Measurements from ENCODE around the gene MTRF1L.

The MTRF1L gene

GRCh38 chr6:152952045-152952444, 50.5 kb downstream of the MTRF1L start:
- H2BK12ac ChIP-seq (ENCODE audit: low read length in 2 of 2): no peak overlapping the region
- no peaks in the 10 kb centered on the region for H3K36me3 ChIP-seq (ENCODE audit: control insufficient read depth in 1 of 2, insufficient read depth in 2 of 2, low read depth in 1 of 2, low read length in 2 of 2)
- no peak overlapping the region for H4K8ac ChIP-seq (ENCODE audit: low read length)
- H2AFZ ChIP-seq (ENCODE audit: low read depth, low read length): no peak overlapping the region
- DNase-seq: peak; percentile 23
- H3K4me3 ChIP-seq (ENCODE audit: insufficient read depth in 1 of 2, low read depth in 1 of 2, low read length in 2 of 2): no peak overlapping the region
- H2BK120ac ChIP-seq (ENCODE audit: low read depth, low read length): no peak overlapping the region
- no peaks in the 10 kb centered on the region for H3K9me3 ChIP-seq (ENCODE audit: control insufficient read depth, low read length)
- WGBS: no CpG with 5 or more reads among the region's 1 CpG
- no peak overlapping the region for H2BK5ac ChIP-seq (ENCODE audit: low read depth, low read length, poor library complexity, severe bottlenecking)
- no peak overlapping the region for H3K18ac ChIP-seq (ENCODE audit: low read depth in 1 of 2, low read length in 2 of 2)
- H3K27ac ChIP-seq (ENCODE audit: low read length, poor library complexity, severe bottlenecking): no peak overlapping the region
- no peak overlapping the region for H3K23ac ChIP-seq (ENCODE audit: low read length in 2 of 2)
- no peak overlapping the region for H3K4ac ChIP-seq (ENCODE audit: low read depth in 1 of 2, low read length in 2 of 2)
- peaks cover 6% of the 10 kb centered on the region for H3K4me1 ChIP-seq (ENCODE audit: control insufficient read depth, insufficient read depth, low read depth, low read length)
- no peaks in the 10 kb centered on the region for H3K27me3 ChIP-seq (ENCODE audit: control insufficient read depth in 1 of 2, insufficient read depth in 1 of 2, low read length in 2 of 2)
- H3K14ac ChIP-seq (ENCODE audit: low read length in 2 of 2): no peak overlapping the region
- no peak overlapping the region for H3K4me2 ChIP-seq (ENCODE audit: low read length, poor library complexity, severe bottlenecking)
- H2BK15ac ChIP-seq (ENCODE audit: low read depth, poor library complexity, severe bottlenecking): no peak overlapping the region
- no peaks in the 10 kb centered on the region for H3K79me1 ChIP-seq (replicated peaks; ENCODE audit: low read length, poor library complexity, severe bottlenecking)
- H3K9ac ChIP-seq (ENCODE audit: low read length): no peak overlapping the region
- H2AK5ac ChIP-seq (ENCODE audit: low read length, severe bottlenecking): no peak overlapping the region
- no peak overlapping the region for H4K91ac ChIP-seq (ENCODE audit: low read length)

- Histone ChIP-seq H3K36me3 (ENCODE audit: control insufficient read depth in 1 of 2, insufficient read depth in 2 of 2, low read depth in 1 of 2, low read length in 2 of 2) (no peaks in the 10 kb centered on the region), H4K91ac (ENCODE audit: low read length) (no peak overlapping the region), H3K23ac (ENCODE audit: low read length in 2 of 2) (no peak overlapping the region), H3K4ac (ENCODE audit: low read depth in 1 of 2, low read length in 2 of 2) (no peak overlapping the region), H2AFZ (ENCODE audit: low read depth, low read length) (no peak overlapping the region), H3K14ac (ENCODE audit: low read length in 2 of 2) (no peak overlapping the region), H3K9me3 (ENCODE audit: control insufficient read depth, low read length) (no peaks in the 10 kb centered on the region), H3K79me1 (replicated peaks; ENCODE audit: low read length, poor library complexity, severe bottlenecking) (no peaks in the 10 kb centered on the region), H3K9ac (ENCODE audit: low read length) (no peak overlapping the region), H3K4me2 (ENCODE audit: low read length, poor library complexity, severe bottlenecking) (no peak overlapping the region), H3K4me3 (ENCODE audit: insufficient read depth in 1 of 2, low read depth in 1 of 2, low read length in 2 of 2) (no peak overlapping the region), H3K27ac (ENCODE audit: low read length, poor library complexity, severe bottlenecking) (no peak overlapping the region), H4K8ac (ENCODE audit: low read length) (no peak overlapping the region), H2BK15ac (ENCODE audit: low read depth, poor library complexity, severe bottlenecking) (no peak overlapping the region), H2BK5ac (ENCODE audit: low read depth, low read length, poor library complexity, severe bottlenecking) (no peak overlapping the region), H3K4me1 (ENCODE audit: control insufficient read depth, insufficient read depth, low read depth, low read length) (peaks cover 2% of the 10 kb centered on the region), H2BK120ac (ENCODE audit: low read depth, low read length) (no peak overlapping the region), H2AK5ac (ENCODE audit: low read length, severe bottlenecking) (no peak overlapping the region), H2BK12ac (ENCODE audit: low read length in 2 of 2) (no peak overlapping the region), H3K18ac (ENCODE audit: low read depth in 1 of 2, low read length in 2 of 2) (no peak overlapping the region), H3K27me3 (ENCODE audit: control insufficient read depth in 1 of 2, insufficient read depth in 1 of 2, low read length in 2 of 2) (no peaks in the 10 kb centered on the region)
- 100% methylated on average over 1 of the region's 3 CpGs for WGBS
- DNase-seq: no peak
Measured at GRCh38 chr6:152950240-152950639, 52.3 kb downstream of the MTRF1L start.

DNA sequence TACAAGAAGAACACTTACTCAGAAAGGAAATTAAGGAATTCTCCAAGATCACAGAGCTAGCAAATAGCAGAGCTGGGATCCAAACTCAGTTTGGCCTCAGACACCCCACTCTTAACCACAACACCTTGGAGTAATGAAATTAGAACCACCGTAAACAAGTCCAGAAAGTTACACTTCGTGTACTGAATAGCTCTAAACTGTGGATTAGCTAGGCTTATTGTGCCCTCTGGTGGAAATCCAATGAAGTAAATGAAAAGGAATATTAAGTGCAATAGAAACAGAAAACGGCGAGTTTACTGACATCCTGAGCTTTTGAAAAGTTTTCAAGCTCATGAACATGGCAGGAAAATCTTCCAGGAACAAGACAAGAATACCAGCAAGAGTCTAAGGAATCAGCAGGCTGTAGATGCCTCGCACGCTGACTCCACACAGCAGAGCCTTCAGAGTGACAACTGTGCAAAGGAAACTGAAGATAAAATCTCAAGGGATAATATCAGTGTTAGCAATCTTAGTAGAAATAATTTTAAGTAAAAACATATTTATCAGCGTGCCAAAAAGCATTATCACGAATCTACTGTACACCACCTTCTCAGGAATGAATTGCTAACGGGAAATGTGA, 54.2 kb downstream of the MTRF1L start:
- H2BK15ac ChIP-seq (ENCODE audit: low read depth, poor library complexity, severe bottlenecking): no peak overlapping the region
- peaks cover 2% of the 10 kb centered on the region for H3K4me1 ChIP-seq (ENCODE audit: control insufficient read depth, insufficient read depth, low read depth, low read length)
- no peak overlapping the region for H2BK5ac ChIP-seq (ENCODE audit: low read depth, low read length, poor library complexity, severe bottlenecking)
- WGBS: 52% methylated on average over 9 of the region's 9 CpGs
- no peaks in the 10 kb centered on the region for H3K27me3 ChIP-seq (ENCODE audit: control insufficient read depth in 1 of 2, insufficient read depth in 1 of 2, low read length in 2 of 2)
- H3K18ac ChIP-seq (ENCODE audit: low read depth in 1 of 2, low read length in 2 of 2): no peak overlapping the region
- H3K36me3 ChIP-seq (ENCODE audit: control insufficient read depth in 1 of 2, insufficient read depth in 2 of 2, low read depth in 1 of 2, low read length in 2 of 2): no peaks in the 10 kb centered on the region
- H2AK5ac ChIP-seq (ENCODE audit: low read length, severe bottlenecking): no peak overlapping the region
- no peak overlapping the region for H4K91ac ChIP-seq (ENCODE audit: low read length)
- H2BK12ac ChIP-seq (ENCODE audit: low read length in 2 of 2): no peak overlapping the region
- peak overlapping the region; percentile 30 for H3K9ac ChIP-seq (ENCODE audit: low read length)
- DNase-seq: peak; percentile 58
- H3K79me1 ChIP-seq (replicated peaks; ENCODE audit: low read length, poor library complexity, severe bottlenecking): no peaks in the 10 kb centered on the region
- H2AFZ ChIP-seq (ENCODE audit: low read depth, low read length): no peak overlapping the region
- no peak overlapping the region for H3K23ac ChIP-seq (ENCODE audit: low read length in 2 of 2)
- H3K4me3 ChIP-seq (ENCODE audit: insufficient read depth in 1 of 2, low read depth in 1 of 2, low read length in 2 of 2): peak overlapping the region in 1 of 2 experiments; percentile 51
- peak overlapping the region in 1 of 2 experiments; percentile 43 for H3K14ac ChIP-seq (ENCODE audit: low read length in 2 of 2)
- no peak overlapping the region for H3K27ac ChIP-seq (ENCODE audit: low read length, poor library complexity, severe bottlenecking)
- no peak overlapping the region for H3K4ac ChIP-seq (ENCODE audit: low read depth in 1 of 2, low read length in 2 of 2)
- no peak overlapping the region for H2BK120ac ChIP-seq (ENCODE audit: low read depth, low read length)
- no peak overlapping the region for H4K8ac ChIP-seq (ENCODE audit: low read length)
- no peaks in the 10 kb centered on the region for H3K9me3 ChIP-seq (ENCODE audit: control insufficient read depth, low read length)
- H3K4me2 ChIP-seq (ENCODE audit: low read length, poor library complexity, severe bottlenecking): no peak overlapping the region

DNA sequence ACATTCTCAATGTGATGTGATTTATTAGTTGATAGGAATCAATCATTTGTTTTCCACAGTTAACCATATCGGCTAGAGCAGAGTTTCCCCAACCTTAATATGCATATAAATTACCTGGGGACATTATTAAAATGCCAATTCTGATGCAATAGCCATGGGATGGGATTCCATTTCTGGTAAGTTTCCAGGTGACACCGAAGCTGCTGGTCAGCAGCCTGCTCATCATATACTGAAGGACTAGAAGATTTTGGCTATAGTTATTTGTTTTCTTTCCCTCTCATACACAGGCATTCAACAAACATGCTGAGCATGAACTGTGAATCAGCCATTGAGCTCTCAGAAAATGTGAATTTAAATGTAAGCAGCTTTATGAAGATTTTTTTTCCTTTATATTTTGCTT, 55.5 kb downstream of the MTRF1L start:
- Histone ChIP-seq H3K4me2 (ENCODE audit: low read length, poor library complexity, severe bottlenecking) (no peak overlapping the region), H2AFZ (ENCODE audit: low read depth, low read length) (no peak overlapping the region), H3K4me1 (ENCODE audit: control insufficient read depth, insufficient read depth, low read depth, low read length) (no peaks in the 10 kb centered on the region), H3K18ac (ENCODE audit: low read depth in 1 of 2, low read length in 2 of 2) (no peak overlapping the region), H3K79me1 (replicated peaks; ENCODE audit: low read length, poor library complexity, severe bottlenecking) (no peaks in the 10 kb centered on the region), H3K27ac (ENCODE audit: low read length, poor library complexity, severe bottlenecking) (no peak overlapping the region), H4K8ac (ENCODE audit: low read length) (no peak overlapping the region), H3K36me3 (ENCODE audit: control insufficient read depth in 1 of 2, insufficient read depth in 2 of 2, low read depth in 1 of 2, low read length in 2 of 2) (no peaks in the 10 kb centered on the region), H3K14ac (ENCODE audit: low read length in 2 of 2) (no peak overlapping the region), H2BK120ac (ENCODE audit: low read depth, low read length) (no peak overlapping the region), H3K4me3 (ENCODE audit: insufficient read depth in 1 of 2, low read depth in 1 of 2, low read length in 2 of 2) (no peak overlapping the region), H2BK12ac (ENCODE audit: low read length in 2 of 2) (no peak overlapping the region), H2AK5ac (ENCODE audit: low read length, severe bottlenecking) (no peak overlapping the region), H2BK5ac (ENCODE audit: low read depth, low read length, poor library complexity, severe bottlenecking) (no peak overlapping the region), H4K91ac (ENCODE audit: low read length) (no peak overlapping the region), H3K23ac (ENCODE audit: low read length in 2 of 2) (no peak overlapping the region), H2BK15ac (ENCODE audit: low read depth, poor library complexity, severe bottlenecking) (no peak overlapping the region), H3K9ac (ENCODE audit: low read length) (no peak overlapping the region), H3K27me3 (ENCODE audit: control insufficient read depth in 1 of 2, insufficient read depth in 1 of 2, low read length in 2 of 2) (no peaks in the 10 kb centered on the region), H3K9me3 (ENCODE audit: control insufficient read depth, low read length) (no peaks in the 10 kb centered on the region), H3K4ac (ENCODE audit: low read depth in 1 of 2, low read length in 2 of 2) (no peak overlapping the region)
- no peak for DNase-seq
- WGBS: no CpG with 5 or more reads among the region's 2 CpGs
